Measurements from ENCODE around the gene ZSWIM7. TPM values are rescaled to one million over a fixed set of nuclear protein-coding genes. Genes with fewer than 3 reads are reported as not detected.

The ZSWIM7 gene
- total RNA-seq, 1 experiment from 2014 or later: 28.7 TPM

DNA sequence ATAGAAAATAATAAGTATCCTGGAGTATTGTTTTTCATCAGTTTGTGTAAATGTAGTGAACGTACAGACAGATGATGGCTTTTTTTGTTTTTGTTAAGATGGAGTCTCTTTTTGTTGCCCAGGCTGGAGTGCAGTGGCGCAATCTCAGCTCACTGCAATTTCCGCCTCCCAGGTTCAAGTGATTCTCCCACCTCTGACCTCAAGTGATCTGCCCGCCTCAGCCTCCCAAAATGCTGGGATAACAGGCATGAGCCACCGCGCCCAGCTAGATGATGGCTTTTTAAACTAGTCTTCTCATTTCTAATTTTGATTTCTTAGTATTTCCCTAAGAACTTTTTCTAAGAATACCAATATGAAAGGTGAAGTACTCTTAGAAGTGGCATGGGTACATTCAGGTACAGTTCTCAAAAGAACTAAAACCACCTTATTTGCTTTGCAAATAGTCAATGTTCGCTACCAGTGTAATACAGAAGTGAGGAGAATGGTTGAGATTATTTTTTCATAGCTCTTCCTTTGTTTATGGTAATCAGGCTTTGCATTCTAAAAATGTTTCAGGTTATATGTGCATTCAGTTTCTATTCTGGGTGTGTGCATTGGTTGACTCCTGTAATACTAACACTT is 34.3 kb upstream of the ZSWIM7 start:
- peaks cover 93% of the 10 kb centered on the region for H3K36me3 ChIP-seq (ENCODE audit: insufficient read depth, low read length, poor library complexity, severe bottlenecking)
- no peaks in the 10 kb centered on the region for H3K27me3 ChIP-seq (replicated peaks; ENCODE audit: insufficient read depth, low read depth, low read length, poor library complexity)
- no peak for DNase-seq (ENCODE audit: low spot score)
- no peaks in the 10 kb centered on the region for H3K4me1 ChIP-seq (ENCODE audit: insufficient read depth, low read length, poor library complexity, severe bottlenecking)
- intact Hi-C loops (cut with micrococcal nuclease; ENCODE audit: unreplicated experiment): no loop called here
- no peak overlapping the region for H3K27ac ChIP-seq (ENCODE audit: low read depth, low read length, poor library complexity, severe bottlenecking)
- no peak for TF ChIP-seq EZH2 (IDR thresholded peaks at IDR 0.05; ENCODE audit: borderline replicate concordance, low read depth, low read length, poor library complexity, severe bottlenecking)
- TF ChIP-seq, protein P1, sequence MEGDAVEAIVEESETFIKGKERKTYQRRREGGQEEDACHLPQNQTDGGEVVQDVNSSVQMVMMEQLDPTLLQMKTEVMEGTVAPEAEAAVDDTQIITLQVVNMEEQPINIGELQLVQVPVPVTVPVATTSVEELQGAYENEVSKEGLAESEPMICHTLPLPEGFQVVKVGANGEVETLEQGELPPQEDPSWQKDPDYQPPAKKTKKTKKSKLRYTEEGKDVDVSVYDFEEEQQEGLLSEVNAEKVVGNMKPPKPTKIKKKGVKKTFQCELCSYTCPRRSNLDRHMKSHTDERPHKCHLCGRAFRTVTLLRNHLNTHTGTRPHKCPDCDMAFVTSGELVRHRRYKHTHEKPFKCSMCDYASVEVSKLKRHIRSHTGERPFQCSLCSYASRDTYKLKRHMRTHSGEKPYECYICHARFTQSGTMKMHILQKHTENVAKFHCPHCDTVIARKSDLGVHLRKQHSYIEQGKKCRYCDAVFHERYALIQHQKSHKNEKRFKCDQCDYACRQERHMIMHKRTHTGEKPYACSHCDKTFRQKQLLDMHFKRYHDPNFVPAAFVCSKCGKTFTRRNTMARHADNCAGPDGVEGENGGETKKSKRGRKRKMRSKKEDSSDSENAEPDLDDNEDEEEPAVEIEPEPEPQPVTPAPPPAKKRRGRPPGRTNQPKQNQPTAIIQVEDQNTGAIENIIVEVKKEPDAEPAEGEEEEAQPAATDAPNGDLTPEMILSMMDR (conservative IDR thresholded peaks at IDR 0.05; ENCODE audit: low read depth, low read length): no peak
- no peaks in the 10 kb centered on the region for H3K9me3 ChIP-seq (ENCODE audit: low read depth, low read length, poor library complexity, severe bottlenecking)
- H3K4me3 ChIP-seq (ENCODE audit: low read depth, low read length, poor library complexity, severe bottlenecking): no peak overlapping the region
- ChIA-PET CTCF (no interaction called here), POLR2A (ENCODE audit: low non-redundant PET) (no interaction called here)
- BruUV-seq (replicated peaks): no TSS peak

DNA sequence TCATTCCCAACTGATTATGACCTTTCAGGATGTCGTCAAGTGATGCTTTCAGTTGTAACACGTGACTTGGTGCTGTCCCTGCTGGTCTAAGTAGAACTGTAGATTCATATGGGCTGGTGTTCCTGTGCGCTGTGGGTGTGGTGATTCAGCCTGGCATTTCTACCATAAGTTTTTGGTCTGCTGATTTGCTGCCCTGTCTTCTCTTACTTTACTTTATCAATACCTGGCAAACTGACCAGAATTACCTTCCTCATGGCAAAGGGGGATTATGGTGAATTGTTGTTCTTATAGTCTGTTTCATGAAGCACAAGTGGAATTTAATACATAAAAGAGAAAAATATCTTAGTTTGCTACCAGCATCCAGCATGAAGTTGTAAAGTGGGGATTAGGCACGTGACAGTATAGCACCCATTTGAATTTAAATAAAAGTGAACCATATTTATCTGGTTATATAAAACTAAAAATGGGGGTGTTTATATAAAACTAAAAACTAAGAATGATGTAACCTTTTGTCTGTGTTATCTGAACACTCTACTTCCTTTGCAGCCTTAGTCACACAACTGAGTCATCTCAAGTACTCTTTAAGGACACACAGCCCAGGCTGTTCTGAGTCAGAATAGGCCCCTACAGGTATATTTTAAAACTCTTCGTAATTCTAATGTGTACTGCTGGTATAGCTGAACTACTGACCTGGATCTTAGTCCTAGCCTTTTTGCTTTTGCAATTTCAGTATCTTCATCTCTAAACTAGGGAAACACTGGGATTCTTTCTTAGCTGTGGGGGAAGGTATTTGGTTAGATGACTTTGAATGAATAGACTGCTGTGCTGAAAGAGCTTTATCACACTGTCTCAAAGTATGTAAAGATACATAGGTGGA is 28.4 kb upstream of the ZSWIM7 start:
- intact Hi-C loops (cut with micrococcal nuclease; ENCODE audit: unreplicated experiment): no loop called here
- TF ChIP-seq, protein P1 (conservative IDR thresholded peaks at IDR 0.05; ENCODE audit: low read depth, low read length): no peak
- TF ChIP-seq EZH2 (IDR thresholded peaks at IDR 0.05; ENCODE audit: borderline replicate concordance, low read depth, low read length, poor library complexity, severe bottlenecking): no peak
- CTCF ChIA-PET: no interaction called here
- Histone ChIP-seq H3K4me3 (ENCODE audit: low read depth, low read length, poor library complexity, severe bottlenecking) (no peak overlapping the region), H3K27ac (ENCODE audit: low read depth, low read length, poor library complexity, severe bottlenecking) (peak overlapping the region; percentile 39), H3K9me3 (ENCODE audit: low read depth, low read length, poor library complexity, severe bottlenecking) (no peaks in the 10 kb centered on the region), H3K4me1 (ENCODE audit: insufficient read depth, low read length, poor library complexity, severe bottlenecking) (no peaks in the 10 kb centered on the region), H3K36me3 (ENCODE audit: insufficient read depth, low read length, poor library complexity, severe bottlenecking) (peaks cover 91% of the 10 kb centered on the region), H3K27me3 (replicated peaks; ENCODE audit: insufficient read depth, low read depth, low read length, poor library complexity) (no peaks in the 10 kb centered on the region)
- DNase-seq (ENCODE audit: low spot score): peak; percentile 50
- POLR2A ChIA-PET (ENCODE audit: low non-redundant PET): no interaction called here
- BruUV-seq (replicated peaks): TSS peak; percentile 31

DNA sequence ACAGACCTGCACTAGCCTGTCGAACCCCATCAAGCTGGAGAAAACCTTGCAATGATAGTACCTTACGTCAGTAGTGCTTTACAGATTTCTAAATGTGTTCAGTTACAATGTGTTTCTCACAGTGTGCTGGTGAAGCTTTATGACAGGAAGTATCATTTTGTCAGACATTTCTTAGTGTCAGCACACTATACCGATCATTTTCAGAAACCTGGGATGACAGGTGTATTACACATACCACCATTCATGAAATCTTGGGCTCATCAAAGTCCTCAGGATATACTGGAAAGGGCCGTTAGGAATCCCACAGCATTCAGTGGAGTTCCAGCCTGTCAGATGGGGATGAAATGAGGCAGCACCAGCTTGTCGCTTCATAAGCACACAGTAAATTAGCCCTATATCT is 27.4 kb upstream of the ZSWIM7 start:
- CTCF ChIA-PET: interaction anchor here (0.5 kb wide), 1 partner anchor 82 kb away, joined by 3 read pairs; no protein-coding TSS in a partner anchor
- POLR2A ChIA-PET (ENCODE audit: low non-redundant PET): no interaction called here
- no peaks in the 10 kb centered on the region for H3K9me3 ChIP-seq (ENCODE audit: low read depth, low read length, poor library complexity, severe bottlenecking)
- BruUV-seq (replicated peaks): no TSS peak
- no peak overlapping the region for H3K4me3 ChIP-seq (ENCODE audit: low read depth, low read length, poor library complexity, severe bottlenecking)
- H3K36me3 ChIP-seq (ENCODE audit: insufficient read depth, low read length, poor library complexity, severe bottlenecking): peaks cover 80% of the 10 kb centered on the region
- no peaks in the 10 kb centered on the region for H3K4me1 ChIP-seq (ENCODE audit: insufficient read depth, low read length, poor library complexity, severe bottlenecking)
- no peaks in the 10 kb centered on the region for H3K27me3 ChIP-seq (replicated peaks; ENCODE audit: insufficient read depth, low read depth, low read length, poor library complexity)
- H3K27ac ChIP-seq (ENCODE audit: low read depth, low read length, poor library complexity, severe bottlenecking): no peak overlapping the region
- TF ChIP-seq, protein P1 (conservative IDR thresholded peaks at IDR 0.05; ENCODE audit: low read depth, low read length): no peak
- TF ChIP-seq EZH2 (IDR thresholded peaks at IDR 0.05; ENCODE audit: borderline replicate concordance, low read depth, low read length, poor library complexity, severe bottlenecking): no peak
- intact Hi-C loops (cut with micrococcal nuclease; ENCODE audit: unreplicated experiment): no loop called here
- DNase-seq (ENCODE audit: low spot score): no peak

Measured in A673 (cell line).